Renal cortex interstitium (tissue), 11 donors: ENCODE data around the gene SYNJ2. TPM values are rescaled to one million over a fixed set of nuclear protein-coding genes. Genes with fewer than 3 reads are reported as not detected.

Experiments
- DNase-seq, 11 donors: peaks; one replicate each; pipeline ENCODE4 v3.0.0-alpha.2; 2013; ENCODE audit warnings: low read depth in 9 of 11, low spot score in 4 of 11; ENCODE audit errors: extremely low read depth in 1 of 11
- polyA plus RNA-seq, 3 donors: library from polyadenylated mRNA; unstranded; fragments of 120-200 nt; gene quantifications; one replicate each; pipeline ENCODE4 v1.2.1, GENCODE V29; 2013; ENCODE audit not compliant: insufficient read length in 3 of 3

Gene SYNJ2
- polyA plus RNA-seq, 3 donors: 11.0 to 11.5 (median 11.4) TPM

- no peak for DNase-seq
Measured at GRCh38 chr6:157976345-157977175, 5.1 kb upstream of the SYNJ2 start.

DNA sequence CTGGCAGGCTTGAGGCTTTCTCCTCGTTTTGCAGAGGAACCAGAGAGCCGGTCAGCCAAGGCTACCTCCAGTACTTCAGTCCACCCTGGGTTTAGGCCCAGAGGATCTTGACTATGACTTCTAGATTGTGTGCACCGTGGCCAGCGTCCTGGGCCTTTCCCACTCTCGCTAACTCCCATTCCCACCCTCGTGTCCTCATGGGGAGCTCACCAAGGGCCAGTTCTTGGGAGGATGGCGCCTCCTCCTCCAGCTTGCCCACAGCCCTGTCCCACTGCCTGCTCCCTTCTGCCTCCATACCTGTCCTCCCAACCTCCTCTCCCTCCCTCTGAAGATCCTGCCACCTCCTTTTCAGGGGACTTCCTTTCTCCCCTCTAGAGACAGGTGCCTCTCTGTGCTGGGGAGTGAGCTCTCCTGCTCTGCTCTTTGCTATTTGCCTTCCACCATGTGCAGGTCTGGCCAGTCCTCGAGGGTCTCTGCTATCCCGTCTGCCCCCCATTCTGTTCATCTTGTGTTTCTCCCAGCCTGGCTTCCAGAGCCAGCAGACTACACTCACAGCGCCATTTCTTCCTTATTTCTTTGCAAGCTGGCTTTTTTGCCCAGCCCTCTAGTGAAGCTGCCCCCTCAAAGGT, 4.4 kb upstream of the SYNJ2 start:
- no peak for DNase-seq

DNA sequence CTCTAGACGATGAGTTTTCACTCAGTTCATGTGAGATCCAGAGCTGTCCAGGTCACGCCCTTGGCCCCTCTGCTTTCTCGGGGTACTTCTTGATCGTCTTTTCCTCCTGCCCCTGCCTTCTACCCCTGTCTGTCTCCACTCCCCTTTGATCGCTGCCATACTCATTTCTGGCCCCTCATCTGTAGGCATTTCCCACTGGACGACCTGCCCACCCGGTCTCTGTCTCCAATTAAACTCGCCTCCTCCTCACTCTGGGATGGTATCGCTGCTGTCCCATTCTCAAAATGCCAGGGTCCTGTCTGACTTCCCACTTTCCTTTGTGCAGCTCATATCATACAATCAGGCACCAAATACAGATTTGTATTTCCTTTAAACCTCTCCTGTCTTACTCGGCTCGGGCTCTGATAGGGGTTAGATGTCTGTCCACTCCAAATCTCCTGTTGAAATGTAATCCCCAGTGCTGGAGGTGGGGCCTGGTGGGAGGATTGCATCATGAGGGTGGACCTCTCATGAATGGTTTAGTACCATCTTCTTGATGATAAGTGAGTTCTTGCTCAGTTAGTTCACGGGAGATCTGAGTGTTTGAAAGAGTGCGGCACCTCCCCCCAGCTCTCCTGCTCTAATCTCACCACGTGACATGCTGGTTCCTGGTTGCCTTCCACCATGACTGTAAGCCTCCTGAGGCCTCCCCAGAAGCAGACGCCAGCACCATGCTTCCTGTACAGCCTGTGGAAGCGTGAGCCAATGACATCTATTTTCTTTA, 3.5 kb upstream of the SYNJ2 start:
- DNase-seq: no peak

- DNase-seq: no peak
Measured at GRCh38 chr6:157980288-157981131, 1.2 kb upstream of the SYNJ2 start.

GRCh38 chr6:157981132-157981394, 600 bp upstream of the SYNJ2 start:
- DNase-seq: no peak

DNA sequence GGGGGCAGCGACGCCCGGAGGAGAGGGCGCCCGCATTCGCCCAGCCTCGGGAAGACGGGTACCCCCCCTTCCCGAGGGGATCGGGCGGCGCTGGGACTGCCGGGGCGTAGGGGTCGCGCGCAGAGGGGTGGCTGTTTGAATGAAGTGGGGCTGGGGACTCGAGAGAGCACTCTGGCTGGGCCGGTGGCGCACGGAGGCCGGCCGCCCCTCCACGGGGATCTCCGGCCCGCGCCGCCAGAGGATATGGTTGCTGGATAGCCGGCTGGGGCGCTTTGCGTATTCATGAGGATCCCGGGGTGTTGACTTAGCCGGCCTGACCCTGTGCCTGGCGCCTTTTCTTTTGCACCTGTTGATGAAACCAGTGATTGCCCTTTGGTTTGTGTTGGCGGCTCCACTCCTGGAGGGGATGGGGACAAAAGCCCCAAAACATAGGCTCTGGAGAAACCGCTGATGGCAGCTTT, 469 bp downstream of the SYNJ2 start:
- no peak for DNase-seq

DNA sequence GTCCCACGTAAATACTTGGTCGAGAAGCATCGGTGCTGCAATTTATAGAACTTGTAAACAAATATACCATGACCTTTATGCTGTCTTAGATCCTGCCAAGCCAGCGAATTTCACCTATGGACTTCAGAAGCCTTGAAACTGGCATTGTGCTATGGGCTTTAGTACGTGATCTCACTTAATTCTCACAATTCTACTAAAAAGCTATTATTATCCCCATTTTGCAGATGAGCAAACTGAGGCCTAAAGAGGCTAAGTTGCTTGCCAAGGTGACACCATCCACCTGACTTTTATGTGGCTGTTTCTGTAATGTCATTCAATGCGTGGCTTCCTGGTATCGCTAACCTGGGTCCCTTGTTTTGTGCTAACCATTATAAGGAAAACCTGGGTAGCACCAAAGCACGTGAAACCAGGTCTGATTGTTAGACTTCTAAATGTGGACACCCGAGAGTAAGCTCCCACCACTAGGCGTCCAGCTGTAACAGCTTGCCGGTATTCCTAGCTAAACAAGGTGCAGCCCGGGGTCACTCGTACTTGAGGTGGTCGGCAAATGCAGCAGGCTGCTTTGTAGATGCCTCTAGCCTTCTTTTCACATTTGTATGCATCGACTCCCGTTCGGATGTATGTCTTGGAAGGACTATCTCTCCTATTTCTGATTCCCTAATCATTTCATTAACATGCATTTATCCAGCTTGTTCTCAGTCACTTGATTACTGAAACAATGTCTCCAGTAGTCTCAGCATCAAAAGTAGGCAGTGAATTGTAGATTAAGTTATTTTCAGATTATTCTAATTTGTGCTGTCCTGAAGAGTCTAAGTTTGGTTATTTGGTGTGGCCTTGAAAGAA, 1.1 kb downstream of the SYNJ2 start:
- DNase-seq: no peak

DNA sequence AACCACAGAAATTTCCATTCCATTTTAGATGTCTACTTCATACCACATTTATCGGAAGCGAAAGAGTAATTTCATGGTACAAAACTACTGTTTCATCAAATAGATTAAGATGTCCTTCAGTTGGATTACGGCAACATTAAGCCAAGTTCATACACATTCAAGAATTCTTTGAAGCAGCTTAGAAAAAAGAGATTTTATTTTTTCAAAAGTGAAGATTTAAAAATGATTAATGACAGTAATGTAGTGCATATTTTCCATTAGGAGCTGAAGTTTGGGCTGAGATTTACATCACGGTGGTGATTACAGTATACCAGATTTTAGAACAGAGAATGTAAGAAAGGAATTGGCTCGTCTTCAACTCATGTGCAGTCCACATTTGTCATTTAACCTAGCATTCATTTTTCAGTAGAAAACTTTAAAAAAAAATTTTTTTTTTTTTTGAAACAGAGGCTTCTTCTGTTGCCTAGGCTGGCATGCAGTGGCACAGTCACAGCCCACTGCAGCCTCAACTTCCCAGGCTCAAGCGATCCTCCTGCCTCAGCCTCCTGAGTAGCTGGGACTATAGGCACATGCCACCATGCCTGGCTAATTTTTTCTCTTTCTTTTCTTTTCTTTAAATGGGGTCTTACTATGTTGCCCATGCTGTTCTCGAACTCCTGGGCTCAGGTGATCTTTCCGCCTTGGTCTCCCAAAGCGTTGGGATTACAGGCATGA, 1.9 kb downstream of the SYNJ2 start:
- DNase-seq: no peak

GRCh38 chr6:157984128-157984527, 2.5 kb downstream of the SYNJ2 start:
- no peak for DNase-seq

DNA sequence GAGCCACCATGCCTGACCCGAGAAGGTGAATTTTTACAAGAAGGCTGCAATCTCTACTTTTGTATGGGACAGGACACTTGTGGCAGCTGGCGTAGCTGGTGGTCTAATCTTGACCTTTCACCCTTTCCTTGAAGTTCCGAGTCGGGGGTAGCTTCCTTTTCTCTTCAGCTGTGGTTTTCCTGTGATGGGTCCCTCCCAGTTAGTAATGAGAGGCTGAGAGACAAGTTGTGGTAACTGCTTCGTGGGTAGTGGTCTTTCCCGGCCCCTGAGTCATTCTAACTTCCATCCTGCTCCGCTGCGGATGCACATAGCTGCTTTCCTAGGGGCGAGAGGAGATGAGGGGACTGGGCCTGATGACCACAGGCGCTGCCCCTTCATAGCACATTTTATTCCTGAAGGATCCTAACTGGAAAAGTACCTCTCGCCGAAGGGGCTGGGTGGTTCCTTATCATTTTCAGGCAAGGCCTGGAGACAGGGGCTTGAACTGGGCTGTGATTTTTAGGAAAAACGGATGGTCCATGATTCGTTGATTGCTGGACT, 3.1 kb downstream of the SYNJ2 start:
- DNase-seq: no peak

DNA sequence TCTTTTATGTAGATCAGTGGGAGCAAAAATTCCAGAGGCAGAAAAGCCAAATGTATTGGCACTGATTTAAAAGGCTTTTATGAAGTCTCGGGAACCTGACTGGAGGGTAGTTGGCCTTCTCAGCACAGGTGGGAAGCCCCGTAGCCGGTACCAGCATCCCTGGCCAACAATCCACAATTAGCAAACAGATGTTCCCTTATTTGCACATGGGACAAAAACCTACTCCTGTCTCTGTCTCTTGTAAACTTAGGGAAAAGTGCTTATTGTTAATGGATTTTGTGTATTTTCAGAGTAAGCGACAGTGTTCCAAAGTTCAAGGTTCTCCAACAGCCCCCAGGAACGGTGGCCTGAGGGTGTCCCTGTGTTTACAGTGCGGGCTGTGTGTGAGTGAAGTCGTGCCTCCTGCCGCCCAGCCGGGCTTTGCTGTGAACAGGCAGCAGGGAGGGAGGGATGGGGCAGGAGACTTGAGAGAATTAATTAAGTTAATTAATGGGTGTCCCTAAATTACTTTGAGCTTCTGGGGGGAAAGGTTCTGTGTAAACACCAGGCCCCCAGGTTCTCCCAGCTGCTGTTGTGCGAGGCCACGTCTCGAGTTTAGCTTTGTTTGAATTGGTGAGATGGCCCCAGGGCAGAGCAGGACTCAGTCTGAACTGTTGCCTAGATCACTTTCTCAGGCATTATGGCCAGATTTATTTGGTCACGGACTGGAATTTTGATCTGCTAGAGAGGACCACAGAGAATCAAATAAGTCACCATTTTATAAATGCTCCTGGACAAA, 3.9 kb downstream of the SYNJ2 start:
- DNase-seq: no peak

DNA sequence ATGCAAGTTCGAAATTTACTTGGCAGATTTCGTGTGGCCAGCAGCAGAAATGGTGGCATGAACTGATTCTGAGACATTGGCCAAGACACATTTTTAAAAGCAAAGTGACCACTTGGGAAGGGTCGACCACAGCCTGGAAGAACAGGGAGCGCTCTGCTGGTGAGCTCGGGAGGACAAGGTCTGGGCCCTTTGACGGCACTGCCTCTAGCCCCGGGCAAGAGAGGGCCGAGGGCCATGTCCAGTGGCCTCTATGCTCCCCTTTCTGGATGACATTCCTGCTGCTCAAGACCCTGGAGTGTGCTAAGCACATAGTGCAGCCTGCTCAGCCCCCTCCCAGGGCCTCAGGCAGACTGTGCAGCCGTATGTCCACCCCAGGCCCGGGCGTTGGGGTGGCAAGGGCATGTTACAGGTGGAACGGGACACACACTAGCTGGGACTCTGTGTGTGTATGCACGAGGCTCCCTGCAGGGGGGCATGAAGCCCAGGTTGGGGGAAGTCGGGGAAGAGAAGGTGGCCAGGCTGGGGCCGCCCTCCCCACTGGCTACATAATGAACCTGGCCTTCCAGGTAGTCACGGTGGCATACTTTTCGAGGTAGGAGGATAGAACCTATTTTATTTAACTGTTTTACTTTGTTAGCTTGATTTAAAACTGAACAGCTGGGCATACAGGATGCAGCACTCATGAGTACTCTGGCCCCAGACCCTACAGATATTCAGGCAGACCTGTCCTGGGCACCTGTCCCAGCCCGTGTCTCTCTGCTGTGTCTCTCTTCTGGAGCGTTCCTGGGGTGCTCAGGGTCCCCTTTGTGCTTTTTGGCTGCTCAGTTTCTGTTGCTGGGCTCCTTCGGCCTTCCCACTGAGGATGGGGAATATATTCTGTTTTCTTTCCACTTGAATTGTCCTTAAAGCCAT, 6.4 kb downstream of the SYNJ2 start:
- DNase-seq: no peak

GRCh38 chr6:157988700-157989063, 7.0 kb downstream of the SYNJ2 start:
- no peak for DNase-seq

DNA sequence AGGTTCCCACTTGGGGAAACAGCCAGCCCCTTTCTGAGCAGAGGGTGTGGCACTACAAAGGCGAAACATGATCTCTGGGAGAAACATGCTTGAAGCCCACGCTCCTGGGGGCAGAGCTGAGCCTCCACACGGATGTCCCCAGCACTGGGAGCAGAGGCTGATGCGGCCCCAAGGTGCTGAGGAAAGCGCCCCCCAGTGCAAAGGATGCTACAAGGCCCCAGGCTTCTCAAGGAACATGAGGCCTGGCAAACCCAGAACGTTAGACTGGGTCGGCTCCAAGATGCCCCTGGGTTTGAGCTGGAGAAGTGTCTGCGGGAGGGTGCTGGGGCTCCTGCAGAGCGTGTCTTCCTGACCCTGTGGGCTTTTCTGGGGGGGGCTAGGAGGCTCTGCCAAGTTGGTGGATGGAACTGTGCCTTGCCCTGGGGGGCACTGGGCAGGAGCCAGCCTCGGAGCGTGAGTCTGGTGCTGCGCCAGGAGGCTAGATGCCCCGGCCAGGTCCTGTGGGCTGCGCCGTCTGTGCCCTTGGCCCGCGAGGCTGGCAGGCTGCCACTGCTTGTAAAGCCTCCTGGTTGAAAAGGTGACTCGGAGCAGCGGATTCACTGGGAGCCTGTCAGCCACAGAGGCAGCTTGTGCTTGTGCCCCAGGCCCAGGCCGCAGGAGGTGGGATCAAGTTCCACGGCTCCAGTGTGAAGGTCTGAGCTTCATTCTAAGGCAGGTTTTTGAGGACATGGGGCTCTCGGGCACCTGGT, 8.1 kb downstream of the SYNJ2 start:
- DNase-seq: no peak

- no peak for DNase-seq
Measured at GRCh38 chr6:157990321-157991066, 8.8 kb downstream of the SYNJ2 start.
